IMR-90 (cell line): ENCODE results near the gene SNCA. TPM values are rescaled to one million over a fixed set of nuclear protein-coding genes. Genes with fewer than 3 reads are reported as not detected.

Experiments
- ATAC-seq: fragments of 200-7000 bp; cut with Tn5 transposase; 2 replicates; pipeline ENCODE4 v1.9.1; 2020; ENCODE audit warnings: low read depth, mild to moderate bottlenecking, moderate library complexity
- BruUV-seq: library from RNA; stranded (reverse); fragments of 400-500 nt; replicated peaks from 2 replicates; lab custom pipeline; 2021; lab: Mats Ljungman, UMichigan
- CTCF ChIA-PET: fragments of 300-600 bp; formaldehyde crosslinking; extraction: SDS; loops from one replicate; lab custom pipeline; 2021; ENCODE audit warnings: antibody characterized with exemption; lab: Yijun Ruan, JAX
- POLR2A ChIA-PET: fragments of 300-600 bp; sonication (Branson Sonifier 250); formaldehyde crosslinking; loops from one replicate; lab custom pipeline; 2022; ENCODE audit warnings: antibody characterized with exemption; ENCODE audit not compliant: unreplicated experiment; lab: Charles Lee
- DNase-seq: peaks from one replicate; pipeline ENCODE4 v3.0.0; 2013
- H2AFZ ChIP-seq: replicated peaks from 2 replicates; pipeline ENCODE3; 2013; ENCODE audit warnings: low read length, mild to moderate bottlenecking; ENCODE audit not compliant: poor library complexity
- H2AK5ac ChIP-seq: 2 replicates; pipeline ENCODE4 v1.6.1; 2013; ENCODE audit warnings: low read depth, low read length, inconsistent platforms
- H2AK9ac ChIP-seq: replicated peaks from 2 replicates; pipeline ENCODE3; 2013; ENCODE audit warnings: mild to moderate bottlenecking, low read depth, low read length, moderate library complexity; ENCODE audit not compliant: poor library complexity
- H2BK120ac ChIP-seq: 2 replicates; pipeline ENCODE4 v1.6.1; 2013; ENCODE audit warnings: low read depth, low read length, inconsistent platforms
- H2BK15ac ChIP-seq: 3 replicates; pipeline ENCODE4 v1.6.1; 2013; ENCODE audit warnings: low read depth, low read length, inconsistent platforms
- H2BK20ac ChIP-seq: 2 replicates; pipeline ENCODE4 v1.6.1; 2013; ENCODE audit warnings: low read depth, mild to moderate bottlenecking, inconsistent platforms, low read length, moderate library complexity
- H2BK5ac ChIP-seq: 2 replicates; pipeline ENCODE4 v1.6.1; 2013; ENCODE audit warnings: mild to moderate bottlenecking, low read depth, low read length, inconsistent platforms; ENCODE audit not compliant: poor library complexity, severe bottlenecking
- H3K14ac ChIP-seq: replicated peaks from 2 replicates; pipeline ENCODE4 v1.6.1; 2013; ENCODE audit warnings: low read depth, low read length, inconsistent platforms
- H3K18ac ChIP-seq: 2 replicates; pipeline ENCODE4 v1.6.1; 2013; ENCODE audit warnings: low read depth, low read length, control low read depth
- H3K23ac ChIP-seq: 2 replicates; pipeline ENCODE4 v1.6.1; 2013; ENCODE audit warnings: low read depth, low read length, inconsistent platforms
- H3K27ac ChIP-seq: 2 replicates; pipeline ENCODE4 v1.5.1; 2013; ENCODE audit warnings: mild to moderate bottlenecking, control low read depth, low read length; ENCODE audit not compliant: insufficient read depth
- H3K27me3 ChIP-seq: 2 replicates; pipeline ENCODE4 v1.6.1; 2013; ENCODE audit warnings: low read length; ENCODE audit not compliant: control insufficient read depth, insufficient read depth
- H3K36me3 ChIP-seq: 2 replicates; pipeline ENCODE4 v1.6.1; 2013; ENCODE audit warnings: low read length, mixed read lengths; ENCODE audit not compliant: control insufficient read depth, insufficient read depth
- H3K4ac ChIP-seq: 2 replicates; pipeline ENCODE4 v1.6.1; 2013; ENCODE audit warnings: low read depth, low read length, inconsistent platforms
- H3K4me1 ChIP-seq: 2 replicates; pipeline ENCODE4 v1.6.1; 2013; ENCODE audit warnings: low read length, mixed read lengths; ENCODE audit not compliant: control insufficient read depth, insufficient read depth
- H3K4me2 ChIP-seq: 2 replicates; pipeline ENCODE4 v1.6.1; 2013; ENCODE audit warnings: low read depth, mild to moderate bottlenecking, control low read depth, low read length, moderate library complexity
- H3K4me3 ChIP-seq: 2 replicates; pipeline ENCODE4 v1.5.1; 2013; ENCODE audit warnings: low read depth, mild to moderate bottlenecking, control low read depth, low read length, moderate library complexity; ENCODE audit not compliant: insufficient read depth
- H3K56ac ChIP-seq: 2 replicates; pipeline ENCODE4 v1.6.1; 2013; ENCODE audit warnings: low read length, inconsistent platforms; ENCODE audit not compliant: insufficient read depth; ENCODE audit errors: extremely low read depth
- H3K79me1 ChIP-seq, 2 experiments: 2 replicates each; pipeline ENCODE4 v1.6.1; 2013; ENCODE audit warnings: low read length in 2 of 2, inconsistent platforms in 1 of 2, low read depth in 1 of 2
- H3K9ac ChIP-seq: 2 replicates; pipeline ENCODE4 v1.6.1; 2013; ENCODE audit warnings: low read depth, low read length, control low read depth
- H3K9me1 ChIP-seq: 2 replicates; pipeline ENCODE4 v1.6.1; 2013; ENCODE audit warnings: low read length, inconsistent platforms; ENCODE audit not compliant: insufficient read depth
- H3K9me3 ChIP-seq: 2 replicates; pipeline ENCODE4 v1.6.1; 2013; ENCODE audit warnings: low read length; ENCODE audit not compliant: control insufficient read depth, insufficient read depth
- H4K20me1 ChIP-seq: 2 replicates; pipeline ENCODE4 v1.6.1; 2013; ENCODE audit warnings: low read length, inconsistent platforms; ENCODE audit not compliant: insufficient read depth
- H4K5ac ChIP-seq: 2 replicates; pipeline ENCODE4 v1.6.1; 2013; ENCODE audit warnings: mild to moderate bottlenecking, low read depth, low read length, control low read depth
- H4K8ac ChIP-seq, 2 experiments: 2 replicates each; pipeline ENCODE4 v1.6.1; 2013; ENCODE audit warnings: low read depth in 2 of 2, low read length in 2 of 2, control low read depth in 1 of 2, inconsistent platforms in 1 of 2
- H4K91ac ChIP-seq: 2 replicates; pipeline ENCODE4 v1.6.1; 2013; ENCODE audit warnings: low read depth, low read length, inconsistent platforms; ENCODE audit not compliant: insufficient read depth
- BHLHE40 ChIP-seq: fragments of 150-350 bp; IDR thresholded peaks from 2 replicates; pipeline ENCODE4 v1.6.1; 2016; ENCODE audit warnings: mild to moderate bottlenecking, low read depth, low read length
- CEBPB ChIP-seq: IDR thresholded peaks from 2 replicates; pipeline ENCODE4 v1.6.1; 2012; ENCODE audit warnings: low read depth, low read length, improper control_type of control experiment
- CHD1 ChIP-seq: IDR thresholded peaks from 2 replicates; pipeline ENCODE4 v1.6.1; 2012; ENCODE audit warnings: low read depth, low read length, improper control_type of control experiment
- CTCF ChIP-seq: conservative IDR thresholded peaks from 2 replicates; pipeline ENCODE4 v1.5.1; 2012; ENCODE audit warnings: mild to moderate bottlenecking, low read depth, low read length, improper control_type of control experiment
- ELK1 ChIP-seq: fragments of 150-350 bp; IDR thresholded peaks from 2 replicates; pipeline ENCODE4 v1.6.1; 2016; ENCODE audit warnings: low read depth, mild to moderate bottlenecking, low read length, moderate library complexity, borderline replicate concordance
- FOS ChIP-seq: fragments of 150-350 bp; IDR thresholded peaks from 2 replicates; pipeline ENCODE4 v1.6.1; 2016; ENCODE audit warnings: low read depth, low read length
- MAFK ChIP-seq: IDR thresholded peaks from 2 replicates; pipeline ENCODE4 v1.6.1; 2012; ENCODE audit warnings: low read depth, low read length, improper control_type of control experiment
- MAZ ChIP-seq: IDR thresholded peaks from 2 replicates; pipeline ENCODE4 v1.6.1; 2012; ENCODE audit warnings: low read depth, mild to moderate bottlenecking, low read length, improper control_type of control experiment, moderate library complexity, borderline replicate concordance
- MXI1 ChIP-seq: IDR thresholded peaks from 2 replicates; pipeline ENCODE4 v1.6.1; 2012; ENCODE audit warnings: low read depth, mild to moderate bottlenecking, low read length, moderate library complexity, borderline replicate concordance
- NFE2L2 ChIP-seq: fragments of 150-350 bp; IDR thresholded peaks from 2 replicates; pipeline ENCODE4 v1.6.1; 2016; ENCODE audit warnings: low read depth, mild to moderate bottlenecking, low read length
- POLR2A ChIP-seq: IDR thresholded peaks from 2 replicates; pipeline ENCODE4 v1.6.1; 2012; ENCODE audit warnings: mild to moderate bottlenecking, low read depth, low read length
- RAD21 ChIP-seq: IDR thresholded peaks from 2 replicates; pipeline ENCODE4 v1.6.1; 2012; ENCODE audit warnings: low read length, improper control_type of control experiment
- RCOR1 ChIP-seq: IDR thresholded peaks from 2 replicates; pipeline ENCODE4 v1.6.1; 2012; ENCODE audit warnings: mild to moderate bottlenecking, low read length, improper control_type of control experiment; ENCODE audit not compliant: insufficient replicate concordance
- RFX5 ChIP-seq: IDR thresholded peaks from 2 replicates; pipeline ENCODE4 v1.8.0; 2012; ENCODE audit warnings: low read depth, mild to moderate bottlenecking, low read length, moderate library complexity
- SMC3 ChIP-seq: fragments of 150-350 bp; IDR thresholded peaks from 2 replicates; pipeline ENCODE4 v1.6.1; 2016; ENCODE audit warnings: low read depth, mild to moderate bottlenecking, antibody characterized with exemption, low read length, moderate library complexity
- USF2 ChIP-seq: fragments of 150-350 bp; IDR thresholded peaks from 2 replicates; pipeline ENCODE4 v1.6.1; 2017; ENCODE audit warnings: mild to moderate bottlenecking, antibody characterized with exemption, low read length, low read depth
- WGBS, 2 experiments: methylation state at CpG; one replicate each; pipeline versions ENCODE4 v1.1.5 to v1.1.7; 2013; ENCODE audit warnings: missing lambda C conversion rate in 2 of 2; ENCODE audit not compliant: insufficient read length in 1 of 2; ENCODE audit errors: extremely low coverage in 2 of 2; 5-methylcytosine and 5-hydroxymethylcytosine counted together
- dilution Hi-C: fragments of 300-500 bp; cut with HindIII; formaldehyde crosslinking; loops from one replicate; pipeline ENCODE4 v1.14.3; 2018; ENCODE audit warnings: low sequenced_read_pairs; ENCODE audit not compliant: unreplicated experiment
- in situ Hi-C: fragments of 300-500 bp; cut with MboI; formaldehyde crosslinking; loops from 3 replicates; pipeline ENCODE4 v1.14.3; 2019; ENCODE audit warnings: low sequenced_read_pairs, inconsistent platforms, mixed read lengths
- intact Hi-C: fragments of 100-400 bp; cut with micrococcal nuclease; formaldehyde crosslinking; loops from 2 replicates; pipeline ENCODE4 v1.10.0; 2022
- polyA plus RNA-seq, 3 experiments: library from polyadenylated mRNA; depleted of rRNA; stranded (reverse); fragments of >200 nt; gene quantifications; 2 replicates each; pipeline ENCODE4 v1.2.3, GENCODE V29; 2012; ENCODE audit warnings: low replicate concordance in 1 of 3
- total RNA-seq: library from RNA; depleted of rRNA; stranded (reverse); fragments of >200 nt; gene quantifications from 2 replicates; pipeline ENCODE4 v1.2.3, GENCODE V29; 2012

Gene SNCA
- total and polyA plus RNA-seq, 2 of the 4 experiments (the other 2 are of a cell fraction): 0.36 to 0.46 TPM

GRCh38 chr4:89723096-89723495 is 113.9 kb downstream of the SNCA start:
- H3K9me3 ChIP-seq: no peaks in the 10 kb centered on the region
- no peaks in the 10 kb centered on the region for H3K9me1 ChIP-seq
- DNase-seq (no peak), ATAC-seq (no peak)
- H3K14ac ChIP-seq: no peak overlapping the region
- H2AK5ac ChIP-seq: no peak overlapping the region
- H3K4me2 ChIP-seq: no peak overlapping the region
- no peak overlapping the region for H2BK5ac ChIP-seq
- no peak overlapping the region for H2BK15ac ChIP-seq
- no peaks in the 10 kb centered on the region for H3K36me3 ChIP-seq
- no peak overlapping the region for H3K4me3 ChIP-seq
- CTCF ChIA-PET: no interaction called here
- H4K91ac ChIP-seq: no peak overlapping the region
- WGBS, 2 experiments: no CpG with 5 or more reads among the region's 5 CpGs
- no peak overlapping the region for H3K23ac ChIP-seq
- no peak overlapping the region for H2BK120ac ChIP-seq
- no TSS peak for BruUV-seq
- no peak overlapping the region for H3K4ac ChIP-seq
- H2AFZ ChIP-seq: no peak overlapping the region
- no peak overlapping the region for H4K5ac ChIP-seq
- POLR2A ChIA-PET: no interaction called here
- H2AK9ac ChIP-seq: no peak overlapping the region
- H3K9ac ChIP-seq: no peak overlapping the region
- no peak overlapping the region for H2BK20ac ChIP-seq
- dilution Hi-C loops: no loop called here
- no peaks in the 10 kb centered on the region for H3K27me3 ChIP-seq
- H4K8ac ChIP-seq: no peak overlapping the region
- H3K79me1 ChIP-seq: no peaks in the 10 kb centered on the region
- intact Hi-C loops: no loop called here
- H3K56ac ChIP-seq: no peak overlapping the region
- in situ Hi-C loops: no loop called here
- H3K27ac ChIP-seq: no peak overlapping the region
- H3K4me1 ChIP-seq: peaks cover 2% of the 10 kb centered on the region; the same call in 1 of the 2 replicates
- H4K20me1 ChIP-seq: no peaks in the 10 kb centered on the region
- H3K18ac ChIP-seq: no peak overlapping the region
- no peak for TF ChIP-seq RFX5
- TF ChIP-seq SMC3: no peak
- TF ChIP-seq CEBPB: no peak
- no peak for TF ChIP-seq MAFK
- TF ChIP-seq RCOR1: no peak
- TF ChIP-seq CTCF: no peak
- TF ChIP-seq MAZ: no peak
- no peak for TF ChIP-seq ELK1
- no peak for TF ChIP-seq RAD21
- TF ChIP-seq MXI1: no peak
- TF ChIP-seq CHD1: no peak
- no peak for TF ChIP-seq NFE2L2
- TF ChIP-seq POLR2A: no peak
- no peak for TF ChIP-seq USF2
- TF ChIP-seq FOS: no peak
- TF ChIP-seq BHLHE40: no peak
